ENCODE results near the gene HBB.

GRCh38 chr11:5230266-5230665 lies 3.4 kb upstream of the HBB start:
- no peak for TF ChIP-seq POLR2A (IDR thresholded peaks at IDR 0.05)
- TF ChIP-seq CTCF (IDR thresholded peaks at IDR 0.05) = no peak
- no peak for TF ChIP-seq EP300 (IDR thresholded peaks at IDR 0.05; ENCODE audit: low read depth)
- TF ChIP-seq POLR2AphosphoS5 (IDR thresholded peaks at IDR 0.05) = no peak

All from transverse colon (tissue), 4 donors.